AG04450 (cell line): ENCODE data around the gene HSD17B3. TPM values are rescaled to one million over a fixed set of nuclear protein-coding genes. Genes with fewer than 3 reads are reported as not detected.
"Not testable (repeated sequence)": the region's sequence is repeated elsewhere in the genome, so short reads cannot be mapped to it uniquely, and the experiment has no call there.

Source experiments
- CTCF ChIA-PET: fragments of 300-600, 350-600 bp; formaldehyde crosslinking; extraction: SDS; loops from one replicate; lab custom pipeline; 2022; ENCODE audit warnings: antibody characterized with exemption, inconsistent platforms; lab: Charles Lee
- POLR2A ChIA-PET: fragments of 350-600 bp; formaldehyde crosslinking; extraction: SDS; loops from one replicate; lab custom pipeline; 2021; ENCODE audit warnings: antibody characterized with exemption, inconsistent platforms; lab: Yijun Ruan, JAX
- DNase-seq: peaks from one replicate; pipeline ENCODE4 v3.0.0-alpha.2; 2011; ENCODE audit warnings: low read depth, low spot score
- H3K27ac ChIP-seq: one replicate; pipeline ENCODE4 v1.5.1; 2012; ENCODE audit warnings: low read depth, low read length, control low read depth
- H3K27me3 ChIP-seq: one replicate; pipeline ENCODE4 v1.6.0; 2012; ENCODE audit warnings: low read length; ENCODE audit not compliant: control insufficient read depth, insufficient read depth
- H3K4me3 ChIP-seq: 2 replicates; pipeline ENCODE4 v1.5.1; 2011; ENCODE audit warnings: mild to moderate bottlenecking, low read depth, low read length, control low read depth
- H3K9me3 ChIP-seq: 2 replicates; pipeline ENCODE4 v1.5.1; 2012; ENCODE audit warnings: low read length; ENCODE audit not compliant: control insufficient read depth, insufficient read depth
- polyA plus RNA-seq: library from polyadenylated mRNA; depleted of rRNA; stranded (reverse); fragments of >200 nt; gene quantifications from 2 replicates; pipeline ENCODE4 v1.2.3, GENCODE V29; 2011
- TF ChIP-seq, protein P1 (sequence below): IDR thresholded peaks from 2 replicates; pipeline ENCODE4 v1.5.1; 2011; ENCODE audit warnings: low read depth, low read length, control low read depth, inconsistent platforms

Gene HSD17B3
- polyA plus RNA-seq, 1 experiment, result 0.12 TPM

DNA sequence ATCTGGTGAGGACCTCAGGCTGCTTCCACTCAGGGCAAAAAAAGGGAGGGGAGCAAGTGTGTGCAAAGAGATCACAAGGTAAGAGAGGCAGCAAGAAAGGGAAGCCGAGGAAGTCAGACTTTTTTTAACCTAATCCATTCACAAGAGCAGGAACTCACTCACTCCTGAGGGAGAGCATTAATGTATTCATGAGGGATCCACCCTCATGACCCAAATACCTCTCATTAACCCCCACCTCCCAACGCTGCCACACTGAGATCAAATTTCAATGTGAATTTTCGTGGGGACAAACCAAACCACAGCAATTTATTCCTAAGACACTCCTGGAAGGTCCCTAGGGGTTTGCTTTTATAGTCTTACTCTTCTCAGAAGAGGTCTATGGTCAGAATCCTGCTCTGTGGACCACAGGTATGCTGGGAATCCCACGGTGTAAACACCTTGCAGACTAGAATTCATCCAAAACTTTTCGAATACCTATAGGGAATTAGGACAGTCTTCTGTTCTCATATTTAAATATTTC, 108.7 kb downstream of the HSD17B3 start:
- DNase-seq, result no peak
- POLR2A ChIA-PET, result no interaction called here
- TF ChIP-seq, protein P1, sequence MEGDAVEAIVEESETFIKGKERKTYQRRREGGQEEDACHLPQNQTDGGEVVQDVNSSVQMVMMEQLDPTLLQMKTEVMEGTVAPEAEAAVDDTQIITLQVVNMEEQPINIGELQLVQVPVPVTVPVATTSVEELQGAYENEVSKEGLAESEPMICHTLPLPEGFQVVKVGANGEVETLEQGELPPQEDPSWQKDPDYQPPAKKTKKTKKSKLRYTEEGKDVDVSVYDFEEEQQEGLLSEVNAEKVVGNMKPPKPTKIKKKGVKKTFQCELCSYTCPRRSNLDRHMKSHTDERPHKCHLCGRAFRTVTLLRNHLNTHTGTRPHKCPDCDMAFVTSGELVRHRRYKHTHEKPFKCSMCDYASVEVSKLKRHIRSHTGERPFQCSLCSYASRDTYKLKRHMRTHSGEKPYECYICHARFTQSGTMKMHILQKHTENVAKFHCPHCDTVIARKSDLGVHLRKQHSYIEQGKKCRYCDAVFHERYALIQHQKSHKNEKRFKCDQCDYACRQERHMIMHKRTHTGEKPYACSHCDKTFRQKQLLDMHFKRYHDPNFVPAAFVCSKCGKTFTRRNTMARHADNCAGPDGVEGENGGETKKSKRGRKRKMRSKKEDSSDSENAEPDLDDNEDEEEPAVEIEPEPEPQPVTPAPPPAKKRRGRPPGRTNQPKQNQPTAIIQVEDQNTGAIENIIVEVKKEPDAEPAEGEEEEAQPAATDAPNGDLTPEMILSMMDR, result no peak
- CTCF ChIA-PET, result no interaction called here
- Histone ChIP-seq H3K27me3 (peaks cover 18% of the 10 kb centered on the region), H3K4me3 (no peak overlapping the region), H3K9me3 (peaks cover 6% of the 10 kb centered on the region), H3K27ac (no peak overlapping the region)

DNA sequence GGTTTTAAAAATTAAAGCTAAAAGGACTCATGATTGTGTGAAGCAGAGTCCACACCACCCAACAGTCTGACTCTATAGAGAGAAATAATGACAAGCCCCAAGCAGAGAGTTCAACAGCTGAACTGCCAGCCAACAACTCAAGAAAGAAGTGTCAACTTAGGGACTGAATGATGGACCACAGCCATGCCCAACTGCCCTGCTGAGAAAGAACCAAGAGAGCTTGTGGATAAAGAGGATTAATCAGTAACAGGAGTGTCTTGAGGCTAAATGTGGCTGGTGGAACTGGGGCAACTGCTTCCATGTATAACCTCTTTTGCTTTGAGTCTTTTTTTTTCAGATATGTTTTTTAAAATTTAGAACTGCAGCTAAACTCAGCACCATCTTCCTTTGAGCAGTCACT, 109.3 kb downstream of the HSD17B3 start:
- ChIA-PET CTCF (interaction anchor here (0.6 kb wide), 1 partner anchor 30 kb away, joined by 3 read pairs; no protein-coding TSS in a partner anchor), POLR2A (no interaction called here)
- H3K9me3 ChIP-seq, result peaks cover 6% of the 10 kb centered on the region

DNA sequence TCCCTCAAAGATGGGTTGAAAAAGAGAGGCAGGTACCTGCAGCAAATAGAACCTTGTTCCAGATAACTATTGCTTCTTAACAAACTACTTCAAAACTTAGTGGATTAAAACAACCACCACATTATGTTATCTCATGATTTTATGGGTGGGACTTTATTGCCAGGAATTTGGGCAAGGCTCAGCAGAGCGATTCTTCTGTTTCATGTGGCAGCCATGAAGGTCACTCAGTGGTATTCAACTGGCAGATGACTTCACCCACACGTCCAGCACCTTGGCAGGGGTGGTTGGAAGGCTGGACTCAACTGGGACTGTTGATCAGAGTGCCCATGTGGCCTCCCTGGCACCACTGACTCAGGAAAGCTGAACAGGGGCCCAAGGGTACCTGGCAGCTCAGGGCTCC, 112.0 kb downstream of the HSD17B3 start:
- ChIA-PET POLR2A (no interaction called here), CTCF (no interaction called here)
- Histone ChIP-seq H3K4me3 (no peak overlapping the region), H3K27ac (no peak overlapping the region), H3K27me3 (peaks cover 24% of the 10 kb centered on the region), H3K9me3 (peaks cover 9% of the 10 kb centered on the region)
- TF ChIP-seq, protein P1, result no peak
- DNase-seq, result no peak

More for the DNA sequence above, 109.3 kb downstream of the HSD17B3 start:
- DNase-seq, result no peak
- TF ChIP-seq, protein P1, result no peak
- no peak overlapping the region for H3K4me3 ChIP-seq
- peaks cover 15% of the 10 kb centered on the region for H3K27me3 ChIP-seq
- H3K27ac ChIP-seq, result no peak overlapping the region

DNA sequence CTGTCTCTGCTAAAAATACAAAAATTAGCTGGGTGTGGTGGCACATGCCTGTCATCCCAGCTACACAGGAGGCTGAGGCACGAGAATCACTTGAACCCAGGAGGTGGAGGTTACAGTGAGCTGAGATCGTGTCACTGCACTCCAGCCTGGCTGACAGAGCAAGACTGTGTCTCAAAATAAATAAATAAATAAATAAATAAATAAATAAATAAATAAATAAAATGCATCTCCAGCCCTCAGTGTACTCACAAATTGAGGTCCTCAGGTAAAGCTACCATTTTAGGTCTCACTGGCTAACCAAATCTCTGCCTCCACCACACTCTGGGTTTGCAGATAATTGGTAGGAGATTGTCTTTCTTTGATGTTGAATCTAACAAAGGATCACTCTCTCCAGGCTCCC, 112.4 kb downstream of the HSD17B3 start:
- H3K9me3 ChIP-seq, POLR2A ChIA-PET, DNase-seq, H3K27ac ChIP-seq, CTCF ChIA-PET, H3K4me3 ChIP-seq: not testable (repeated sequence)
- H3K27me3 ChIP-seq, result peaks cover 24% of the 10 kb centered on the region

DNA sequence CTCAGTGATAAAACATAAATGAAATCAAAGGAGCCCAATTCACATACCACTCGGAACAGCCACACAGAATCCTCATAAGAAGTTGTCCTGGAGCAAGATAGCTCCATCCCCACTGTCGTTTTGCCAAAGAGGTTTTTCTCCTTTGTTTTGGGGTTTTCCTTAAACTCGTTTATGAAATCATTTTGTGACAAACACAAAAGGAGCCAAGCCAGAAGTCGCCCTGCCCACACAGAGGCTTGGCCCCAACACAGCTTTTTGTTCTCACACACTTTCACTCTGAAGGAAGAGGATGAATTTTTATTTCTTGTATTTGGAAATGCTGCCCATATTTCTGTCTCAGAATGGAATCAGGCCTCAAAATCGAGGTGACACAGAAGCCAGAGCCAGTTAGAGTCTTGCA, 113.4 kb downstream of the HSD17B3 start:
- POLR2A ChIA-PET, result no interaction called here
- CTCF ChIA-PET, result no interaction called here
- no peak for DNase-seq

More for the DNA sequence above, 113.4 kb downstream of the HSD17B3 start:
- Histone ChIP-seq H3K27ac (no peak overlapping the region), H3K4me3 (no peak overlapping the region), H3K27me3 (peaks cover 31% of the 10 kb centered on the region), H3K9me3 (peaks cover 9% of the 10 kb centered on the region)
- TF ChIP-seq, protein P1, result no peak
